ACHN (cell line): Measurements from ENCODE around the gene NCKAP5.

Experiments used
- DNase-seq: peaks from one replicate; pipeline ENCODE4 v3.0.0-alpha.2; 2015
- in situ Hi-C: cut with HindIII; loops from 2 replicates; pipeline ENCODE4 v1.10.0; 2017; ENCODE audit warnings: low sequenced_read_pairs, low pct_ligation_motif_present, low pct_unique_long_range_greater_than_20kb

Gene NCKAP5

GRCh38 chr2:133175926-133176325, 392.3 kb downstream of the NCKAP5 start:
- DNase-seq, result no peak
- in situ Hi-C loops, result no loop called here

GRCh38 chr2:133173224-133173623, 395.0 kb downstream of the NCKAP5 start:
- no peak for DNase-seq

GRCh38 chr2:133171393-133172004, 396.8 kb downstream of the NCKAP5 start:
- in situ Hi-C loops, result no loop called here
- peak; percentile 68 for DNase-seq

More at GRCh38 chr2:133173224-133173623, 395.0 kb downstream of the NCKAP5 start:
- in situ Hi-C loops, result no loop called here

GRCh38 chr2:133169274-133169912, 398.9 kb downstream of the NCKAP5 start:
- DNase-seq, result no peak
- in situ Hi-C loops, result no loop called here

GRCh38 chr2:133167990-133168389, 400.3 kb downstream of the NCKAP5 start:
- in situ Hi-C loops, result no loop called here
- DNase-seq, result no peak

GRCh38 chr2:133167223-133167622, 401.0 kb downstream of the NCKAP5 start:
- in situ Hi-C loops, result no loop called here
- DNase-seq, result no peak

GRCh38 chr2:133166031-133166430, 402.2 kb downstream of the NCKAP5 start:
- DNase-seq, result no peak
- in situ Hi-C loops, result no loop called here

GRCh38 chr2:133163111-133163510, 405.2 kb downstream of the NCKAP5 start:
- in situ Hi-C loops, result no loop called here
- no peak for DNase-seq

- in situ Hi-C loops, result no loop called here
- no peak for DNase-seq
Measured at GRCh38 chr2:133158442-133158841, 409.8 kb downstream of the NCKAP5 start.

- in situ Hi-C loops, result no loop called here
Measured at GRCh38 chr2:133158024-133158423, 410.2 kb downstream of the NCKAP5 start.

GRCh38 chr2:133157141-133157540, 411.1 kb downstream of the NCKAP5 start:
- in situ Hi-C loops, result no loop called here
- DNase-seq, result no peak

More at GRCh38 chr2:133158024-133158423, 410.2 kb downstream of the NCKAP5 start:
- no peak for DNase-seq

- no peak for DNase-seq
- in situ Hi-C loops, result no loop called here
Measured at GRCh38 chr2:133152801-133153200, 415.5 kb downstream of the NCKAP5 start.

GRCh38 chr2:133148187-133148586, 420.1 kb downstream of the NCKAP5 start:
- in situ Hi-C loops, result no loop called here
- no peak for DNase-seq

- DNase-seq, result no peak
- in situ Hi-C loops, result no loop called here
Measured at GRCh38 chr2:133146893-133147292, 421.4 kb downstream of the NCKAP5 start.

- DNase-seq, result no peak
- in situ Hi-C loops, result no loop called here
Measured at GRCh38 chr2:133143645-133144044, 424.6 kb downstream of the NCKAP5 start.

GRCh38 chr2:133142087-133142486, 426.2 kb downstream of the NCKAP5 start:
- in situ Hi-C loops, result no loop called here
- DNase-seq, result no peak

- no peak for DNase-seq
- in situ Hi-C loops, result no loop called here
Measured at GRCh38 chr2:133140620-133141019, 427.6 kb downstream of the NCKAP5 start.

- no peak for DNase-seq
- in situ Hi-C loops, result no loop called here
Measured at GRCh38 chr2:133139847-133140533, 428.3 kb downstream of the NCKAP5 start.

- in situ Hi-C loops, result no loop called here
- no peak for DNase-seq
Measured at GRCh38 chr2:133138693-133139092, 429.6 kb downstream of the NCKAP5 start.
